ENCODE measurements around the gene ASCC2. TPM values are rescaled to one million over a fixed set of nuclear protein-coding genes. Genes with fewer than 3 reads are reported as not detected.

ASCC2 gene
- total RNA-seq, 1 experiment from 2014 or later: 43.6 TPM

- TF ChIP-seq HMGXB4 (CRISPR knock-in tag; IDR thresholded peaks at IDR 0.05): no peak
- TF ChIP-seq FOXP4 (CRISPR knock-in tag; IDR thresholded peaks at IDR 0.05): no peak; the same call in 1 of the 2 replicates
- no peak for TF ChIP-seq NFATC4 (CRISPR knock-in tag; IDR thresholded peaks at IDR 0.05)
- TF ChIP-seq MLX (CRISPR knock-in tag; IDR thresholded peaks at IDR 0.05): no peak
- TF ChIP-seq FOXJ3 (CRISPR knock-in tag; IDR thresholded peaks at IDR 0.05; ENCODE audit: borderline replicate concordance): no peak
- TF ChIP-seq SMAD3 (CRISPR knock-in tag; IDR thresholded peaks at IDR 0.05; ENCODE audit: borderline replicate concordance): no peak
- no peak for TF ChIP-seq ZNF138 (CRISPR knock-in tag; conservative IDR thresholded peaks at IDR 0.05)
- peak; percentile 56; the same call in 1 of the 2 replicates for TF ChIP-seq MAX (CRISPR knock-in tag; IDR thresholded peaks at IDR 0.05)
- TF ChIP-seq ZNF317 (CRISPR knock-in tag; IDR thresholded peaks at IDR 0.05; ENCODE audit: borderline replicate concordance, low read depth): no peak
- no peak for TF ChIP-seq E2F4 (CRISPR knock-in tag; IDR thresholded peaks at IDR 0.05; ENCODE audit: borderline replicate concordance, low read depth)
- TF ChIP-seq GABPB1 (CRISPR knock-in tag; IDR thresholded peaks at IDR 0.05): 0 out of 2 replicates have a peak, but pooled peaks have one; percentile 41
- TF ChIP-seq TEAD4 (CRISPR knock-in tag; IDR thresholded peaks at IDR 0.05): no peak
- no peak for TF ChIP-seq NR3C1 (CRISPR knock-in tag; conservative IDR thresholded peaks at IDR 0.05; ENCODE audit: low read depth)
- peak; percentile 35; the same call in 1 of the 2 replicates for TF ChIP-seq FOXP1 (CRISPR knock-in tag; IDR thresholded peaks at IDR 0.05; ENCODE audit: borderline replicate concordance)
- no peak for TF ChIP-seq PRDM15 (CRISPR knock-in tag; IDR thresholded peaks at IDR 0.05)
- no peak for TF ChIP-seq ZSCAN18 (CRISPR knock-in tag; IDR thresholded peaks at IDR 0.05)
- no peak for TF ChIP-seq MYBL2 (CRISPR knock-in tag; IDR thresholded peaks at IDR 0.05)
Measured at GRCh38 chr22:29837741-29838598, at the start of gene ASCC2 (continued).

Data from WTC11 (cell line).